ENCODE results near the gene AIFM1. TPM values are rescaled to one million over a fixed set of nuclear protein-coding genes. Genes with fewer than 3 reads are reported as not detected.

The AIFM1 gene
- polyA plus RNA-seq, 1 donor (not counting 4 experiments of a cell fraction or from before 2014, with no cell fraction given), result 52.5 TPM

DNA sequence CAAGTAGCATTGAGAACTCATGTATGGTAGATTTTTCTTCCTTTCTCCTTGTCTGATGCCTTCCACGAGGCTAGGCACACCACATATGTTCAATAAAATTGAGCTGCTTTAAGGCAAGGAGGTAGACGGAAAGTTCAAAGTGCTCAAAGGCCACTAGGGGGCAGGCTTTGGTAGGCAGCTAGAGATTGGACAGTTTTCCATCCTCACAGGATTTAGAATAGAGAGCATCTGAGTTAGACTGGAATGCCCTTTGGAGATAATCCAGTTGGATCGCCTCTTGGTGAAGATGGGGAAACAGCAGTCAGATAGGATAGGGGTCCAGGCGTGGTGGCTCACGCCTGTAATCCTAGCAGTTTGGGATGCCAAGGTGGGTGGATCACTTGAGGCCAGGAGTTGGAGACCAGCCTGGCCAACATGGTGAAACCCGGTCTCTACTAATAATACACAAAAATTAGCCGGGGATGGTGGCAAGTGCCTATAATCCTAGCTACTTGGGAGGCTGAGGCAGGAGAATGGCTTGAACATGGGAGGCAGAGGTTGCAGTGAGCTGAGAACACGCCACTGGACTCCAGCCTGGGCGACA, 85.7 kb downstream of the AIFM1 start:
- Histone ChIP-seq H3K4me2 (ENCODE audit: control insufficient read depth, extremely low read depth, insufficient read depth, low read depth, low read length) (no peak overlapping the region), H3K9ac (ENCODE audit: control insufficient read depth, extremely low read depth, insufficient read depth, low read length) (no peak overlapping the region), H3K9me3 (ENCODE audit: control insufficient read depth, low read depth, low read length) (no peaks in the 10 kb centered on the region), H3K27ac (ENCODE audit: control insufficient read depth, insufficient read depth, low read length) (no peak overlapping the region), H3K4me1 (ENCODE audit: control insufficient read depth, extremely low read depth, insufficient read depth, low read length) (no peaks in the 10 kb centered on the region), H4K20me1 (ENCODE audit: control insufficient read depth, extremely low read depth, insufficient read depth, low read length) (peaks cover 5% of the 10 kb centered on the region), H3K36me3 (ENCODE audit: control insufficient read depth in 2 of 2, extremely low read depth in 1 of 2, insufficient read depth in 2 of 2, low read length in 2 of 2) (peaks cover 0 to under 1% of the 10 kb centered on the region in 2 experiments), H3K79me2 (ENCODE audit: control insufficient read depth, insufficient read depth, low read length) (peaks cover 6% of the 10 kb centered on the region), H3K27me3 (ENCODE audit: control insufficient read depth, extremely low read depth, insufficient read depth, low read length) (no peaks in the 10 kb centered on the region), H3K4me3 (ENCODE audit: control insufficient read depth in 2 of 3, extremely low read depth in 1 of 3, insufficient read depth in 2 of 3, low read depth in 1 of 3, low read length in 3 of 3) (no peak overlapping the region), H3K9me1 (ENCODE audit: control insufficient read depth, extremely low read depth, insufficient read depth, low read length) (no peaks in the 10 kb centered on the region), H2AFZ (ENCODE audit: control insufficient read depth, low read length) (no peak overlapping the region)
- FAIRE-seq, result peak; percentile 9
- no peak for TF ChIP-seq EZH2 (IDR thresholded peaks at IDR 0.05; ENCODE audit: low read length)
- TF ChIP-seq, protein P1, sequence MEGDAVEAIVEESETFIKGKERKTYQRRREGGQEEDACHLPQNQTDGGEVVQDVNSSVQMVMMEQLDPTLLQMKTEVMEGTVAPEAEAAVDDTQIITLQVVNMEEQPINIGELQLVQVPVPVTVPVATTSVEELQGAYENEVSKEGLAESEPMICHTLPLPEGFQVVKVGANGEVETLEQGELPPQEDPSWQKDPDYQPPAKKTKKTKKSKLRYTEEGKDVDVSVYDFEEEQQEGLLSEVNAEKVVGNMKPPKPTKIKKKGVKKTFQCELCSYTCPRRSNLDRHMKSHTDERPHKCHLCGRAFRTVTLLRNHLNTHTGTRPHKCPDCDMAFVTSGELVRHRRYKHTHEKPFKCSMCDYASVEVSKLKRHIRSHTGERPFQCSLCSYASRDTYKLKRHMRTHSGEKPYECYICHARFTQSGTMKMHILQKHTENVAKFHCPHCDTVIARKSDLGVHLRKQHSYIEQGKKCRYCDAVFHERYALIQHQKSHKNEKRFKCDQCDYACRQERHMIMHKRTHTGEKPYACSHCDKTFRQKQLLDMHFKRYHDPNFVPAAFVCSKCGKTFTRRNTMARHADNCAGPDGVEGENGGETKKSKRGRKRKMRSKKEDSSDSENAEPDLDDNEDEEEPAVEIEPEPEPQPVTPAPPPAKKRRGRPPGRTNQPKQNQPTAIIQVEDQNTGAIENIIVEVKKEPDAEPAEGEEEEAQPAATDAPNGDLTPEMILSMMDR (optimal IDR thresholded peaks at IDR 0.05 in 1 of 3, IDR thresholded peaks at IDR 0.05 in 1 of 3, conservative IDR thresholded peaks at IDR 0.05 in 1 of 3; ENCODE audit: extremely low read depth in 1 of 3, insufficient read depth in 2 of 3, low read length in 3 of 3), result peak; percentile 66 to 76 (median 70)
- dilution Hi-C loops (cut with MboI; ENCODE audit: extremely low pct_ligation_motif_present, low sequenced_read_pairs), result no loop called here
- DNase-seq (ENCODE audit: low read depth, low spot score), result no peak

Other genes with a start within 250 kb of the AIFM1 start
- 0.41 to 1.2 TPM (median 0.54 TPM) in 3 replicates for gene BCORL1, start 183.2 kb downstream of the AIFM1 start, polyA plus RNA-seq
- gene ELF4, start 55.3 kb downstream of the AIFM1 start, polyA plus RNA-seq, result 13.7 to 25.6 TPM (median 17.6 TPM) in 3 replicates
- gene RAB33A, start 6.1 kb upstream of the AIFM1 start, polyA plus RNA-seq, result 0.09 TPM in 1 of 3 replicates, not detected in the others
- 3.2 to 4.7 TPM (median 3.9 TPM) in 3 replicates for gene ZNF280C, start 103.1 kb upstream of the AIFM1 start, polyA plus RNA-seq
- gene SLC25A14, start 174.1 kb upstream of the AIFM1 start, polyA plus RNA-seq, result 9.7 to 19.4 TPM (median 13.6 TPM) in 3 replicates
- gene GPR119, start 219.8 kb upstream of the AIFM1 start, polyA plus RNA-seq, result not detected in 3 replicates
- gene RBMX2, start 236.1 kb upstream of the AIFM1 start, polyA plus RNA-seq, result 15.7 to 22.3 TPM (median 18.1 TPM) in 3 replicates